HL-60 (cell line): ENCODE results near the gene CYB561.

Source experiments
- CTCF ChIP-seq: IDR thresholded peaks from one replicate; pipeline ENCODE4 v1.5.1; 2011; ENCODE audit warnings: low read length, control low read depth, inconsistent platforms; ENCODE audit not compliant: insufficient read depth
- POLR2AphosphoS5 ChIP-seq: IDR thresholded peaks from 2 replicates; pipeline ENCODE4 v1.6.1; 2012; ENCODE audit warnings: low read depth
- REST ChIP-seq: IDR thresholded peaks from 2 replicates; pipeline ENCODE4 v1.6.1; 2012; ENCODE audit warnings: low read depth; ENCODE audit not compliant: insufficient replicate concordance

DNA sequence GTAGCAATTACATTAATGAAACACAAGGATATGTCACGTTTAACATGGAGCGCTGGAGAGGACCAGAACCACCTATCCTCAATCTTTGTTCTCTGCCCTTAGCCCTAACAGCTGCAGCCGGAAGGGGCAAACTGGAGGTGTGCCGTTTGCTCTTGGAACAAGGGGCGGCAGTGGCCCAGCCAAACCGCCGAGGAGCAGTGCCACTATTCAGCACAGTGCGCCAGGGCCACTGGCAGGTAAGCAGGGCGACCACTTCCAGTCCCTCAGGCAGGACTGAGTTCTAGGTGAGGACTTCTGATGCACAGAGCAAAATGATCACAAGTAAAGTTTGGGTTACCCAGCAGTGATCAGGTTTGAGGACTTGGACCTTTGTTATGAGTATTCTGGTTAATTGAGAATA is 41.1 kb downstream of the CYB561 start:
- TF ChIP-seq CTCF (no peak), REST (no peak), POLR2AphosphoS5 (no peak)
